HEK293 (cell line): Measurements from ENCODE around the gene STK10.

ENCODE experiments used
- CTCF ChIA-PET: fragments of 350-600 bp; formaldehyde crosslinking; extraction: SDS; loops from one replicate; lab custom pipeline; 2021; ENCODE audit warnings: antibody characterized with exemption; lab: Yijun Ruan, JAX
- POLR2A ChIA-PET: fragments of 300-600 bp; formaldehyde crosslinking; extraction: SDS; loops from one replicate; lab custom pipeline; 2020; ENCODE audit warnings: antibody characterized with exemption, inconsistent platforms; lab: Yijun Ruan, JAX
- H3K27ac ChIP-seq: fragments of 200-500 bp; sonication (Bioruptor generic); 2 replicates; pipeline ENCODE4 v1.5.1; 2014; ENCODE audit warnings: low read depth, low read length, control low read depth, inconsistent platforms; ENCODE audit errors: extremely low read depth
- H3K36me3 ChIP-seq, 2 experiments: fragments of 200-500 bp in 1 of 2; sonication (Bioruptor generic) in 1 of 2; 1 replicate in 1 of 2; 2 replicates in 1 of 2; pipeline ENCODE4 v1.5.1; 2014 to 2017; ENCODE audit warnings: inconsistent platforms in 2 of 2, low read length in 2 of 2; ENCODE audit not compliant: control insufficient read depth in 2 of 2, insufficient read depth in 1 of 2
- H3K4me1 ChIP-seq: fragments of 200-500 bp; sonication (Bioruptor generic); 2 replicates; pipeline ENCODE4 v1.5.1; 2014; ENCODE audit warnings: mild to moderate bottlenecking, low read length, inconsistent platforms; ENCODE audit not compliant: control insufficient read depth, insufficient read depth
- H3K4me3 ChIP-seq: 2 replicates; pipeline ENCODE4 v1.5.1; 2011; ENCODE audit warnings: low read depth, mild to moderate bottlenecking, control low read depth, low read length, moderate library complexity
- H3K9me3 ChIP-seq: fragments of 200-500 bp; sonication (Bioruptor generic); 2 replicates; pipeline ENCODE4 v1.5.1; 2014; ENCODE audit warnings: low read depth, low read length, inconsistent platforms; ENCODE audit not compliant: control insufficient read depth, insufficient read depth
- BCL11B ChIP-seq: fragments of 450-650 bp; formaldehyde crosslinking; IDR thresholded peaks from 2 replicates; pipeline ENCODE4 v1.5.1; 2016; ENCODE audit warnings: low read depth, missing biosample characterization, missing genetic modification characterization
- GLI2 ChIP-seq: fragments of 450-650 bp; formaldehyde crosslinking; IDR thresholded peaks from 2 replicates; pipeline ENCODE4; 2017; ENCODE audit warnings: missing biosample characterization, missing genetic modification characterization, low read depth, borderline replicate concordance
- HOXA7 ChIP-seq: sonication (generic); formaldehyde crosslinking; IDR thresholded peaks from 2 replicates; pipeline ENCODE4 v1.8.1; 2022; ENCODE audit warnings: missing genetic modification reagents, borderline replicate concordance
- HOXD13 ChIP-seq: sonication (generic); formaldehyde crosslinking; IDR thresholded peaks from 2 replicates; pipeline ENCODE4 v1.8.0; 2022; ENCODE audit warnings: missing genetic modification reagents, borderline replicate concordance
- PRDM1 ChIP-seq: fragments of 450-650 bp; formaldehyde crosslinking; IDR thresholded peaks from 2 replicates; pipeline ENCODE4; 2016; ENCODE audit warnings: missing biosample characterization, missing genetic modification characterization
- SP2 ChIP-seq: fragments of 450-650 bp; formaldehyde crosslinking; IDR thresholded peaks from 2 replicates; pipeline ENCODE4 v1.5.1; 2016; ENCODE audit warnings: missing biosample characterization, missing genetic modification characterization
- ZFHX2 ChIP-seq: fragments of 450-650 bp; formaldehyde crosslinking; conservative IDR thresholded peaks from 2 replicates; pipeline ENCODE4 v1.5.1; 2016; ENCODE audit warnings: missing biosample characterization, missing genetic modification characterization
- ZNF133 ChIP-seq: fragments of 450-650 bp; formaldehyde crosslinking; IDR thresholded peaks from 2 replicates; pipeline ENCODE4 v1.5.1; 2016; ENCODE audit warnings: missing biosample characterization, missing genetic modification characterization
- ZNF169 ChIP-seq: fragments of 450-650 bp; formaldehyde crosslinking; IDR thresholded peaks from 2 replicates; pipeline ENCODE4 v1.5.1; 2016; ENCODE audit warnings: missing biosample characterization, missing genetic modification characterization
- ZNF184 ChIP-seq: fragments of 450-650 bp; IDR thresholded peaks from 2 replicates; pipeline ENCODE4 v1.5.1; 2018; ENCODE audit warnings: missing biosample characterization, mild to moderate bottlenecking, missing genetic modification characterization
- ZNF19 ChIP-seq: fragments of 450-650 bp; formaldehyde crosslinking; IDR thresholded peaks from 2 replicates; pipeline ENCODE4; 2016; ENCODE audit warnings: missing biosample characterization, missing genetic modification characterization, low read depth
- ZNF394 ChIP-seq: fragments of 450-650 bp; formaldehyde crosslinking; IDR thresholded peaks from 2 replicates; pipeline ENCODE4 v1.5.1; 2016; ENCODE audit warnings: missing biosample characterization, missing genetic modification characterization, mild to moderate bottlenecking, moderate library complexity, borderline replicate concordance
- ZNF398 ChIP-seq: fragments of 450-650 bp; formaldehyde crosslinking; IDR thresholded peaks from 2 replicates; pipeline ENCODE4 v1.5.1; 2017; ENCODE audit warnings: missing biosample characterization, missing genetic modification characterization
- ZNF473 ChIP-seq: fragments of 450-650 bp; formaldehyde crosslinking; IDR thresholded peaks from 2 replicates; pipeline ENCODE4 v1.5.1; 2017; ENCODE audit warnings: missing biosample characterization, missing genetic modification characterization
- ZNF501 ChIP-seq: fragments of 450-650 bp; formaldehyde crosslinking; IDR thresholded peaks from 2 replicates; pipeline ENCODE4 v1.5.1; 2016; ENCODE audit warnings: missing biosample characterization, missing genetic modification characterization
- ZNF600 ChIP-seq: fragments of 450-650 bp; formaldehyde crosslinking; IDR thresholded peaks from 2 replicates; pipeline ENCODE4 v1.5.1; 2016; ENCODE audit warnings: missing biosample characterization, missing genetic modification characterization
- TF ChIP-seq, protein P1 (sequence below): fragments of 450-650 bp; formaldehyde crosslinking; IDR thresholded peaks from 2 replicates; pipeline ENCODE4 v1.5.1; 2016; ENCODE audit warnings: missing biosample characterization, missing genetic modification characterization
- TF ChIP-seq, protein P2 (sequence below): fragments of 450-650 bp; formaldehyde crosslinking; optimal IDR thresholded peaks from 2 replicates; pipeline ENCODE3; 2016; ENCODE audit warnings: missing biosample characterization, mild to moderate bottlenecking, missing genetic modification characterization
- TF ChIP-seq, protein P3 (sequence below): fragments of 450-650 bp; formaldehyde crosslinking; IDR thresholded peaks from 2 replicates; pipeline ENCODE4 v1.5.1; 2016; ENCODE audit warnings: missing biosample characterization, missing genetic modification characterization

Gene STK10

GRCh38 chr5:172044631-172045314, 143.3 kb downstream of the STK10 start:
- Histone ChIP-seq H3K4me1 (no peaks in the 10 kb centered on the region), H3K27ac (no peak overlapping the region), H3K9me3 (no peaks in the 10 kb centered on the region), H3K36me3 (no peaks in the 10 kb centered on the region; a peak in 1 of 3 replicates), H3K4me3 (no peak overlapping the region)
- ChIA-PET POLR2A (no interaction called here), CTCF (interaction anchor here (0.6 to 1.3 kb wide), 3 partner anchors 9 to 138 kb away, joined by 3 to 6 read pairs (median 4); no protein-coding TSS in a partner anchor)
- TF ChIP-seq, protein P1, sequence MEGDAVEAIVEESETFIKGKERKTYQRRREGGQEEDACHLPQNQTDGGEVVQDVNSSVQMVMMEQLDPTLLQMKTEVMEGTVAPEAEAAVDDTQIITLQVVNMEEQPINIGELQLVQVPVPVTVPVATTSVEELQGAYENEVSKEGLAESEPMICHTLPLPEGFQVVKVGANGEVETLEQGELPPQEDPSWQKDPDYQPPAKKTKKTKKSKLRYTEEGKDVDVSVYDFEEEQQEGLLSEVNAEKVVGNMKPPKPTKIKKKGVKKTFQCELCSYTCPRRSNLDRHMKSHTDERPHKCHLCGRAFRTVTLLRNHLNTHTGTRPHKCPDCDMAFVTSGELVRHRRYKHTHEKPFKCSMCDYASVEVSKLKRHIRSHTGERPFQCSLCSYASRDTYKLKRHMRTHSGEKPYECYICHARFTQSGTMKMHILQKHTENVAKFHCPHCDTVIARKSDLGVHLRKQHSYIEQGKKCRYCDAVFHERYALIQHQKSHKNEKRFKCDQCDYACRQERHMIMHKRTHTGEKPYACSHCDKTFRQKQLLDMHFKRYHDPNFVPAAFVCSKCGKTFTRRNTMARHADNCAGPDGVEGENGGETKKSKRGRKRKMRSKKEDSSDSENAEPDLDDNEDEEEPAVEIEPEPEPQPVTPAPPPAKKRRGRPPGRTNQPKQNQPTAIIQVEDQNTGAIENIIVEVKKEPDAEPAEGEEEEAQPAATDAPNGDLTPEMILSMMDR (tag by site-specific recombination) = peak; percentile 17; the same call in 1 of the 2 replicates
- TF ChIP-seq ZNF600 (tag by site-specific recombination) (no peak), ZNF19 (tag by site-specific recombination) (no peak), ZNF184 (no peak)

DNA sequence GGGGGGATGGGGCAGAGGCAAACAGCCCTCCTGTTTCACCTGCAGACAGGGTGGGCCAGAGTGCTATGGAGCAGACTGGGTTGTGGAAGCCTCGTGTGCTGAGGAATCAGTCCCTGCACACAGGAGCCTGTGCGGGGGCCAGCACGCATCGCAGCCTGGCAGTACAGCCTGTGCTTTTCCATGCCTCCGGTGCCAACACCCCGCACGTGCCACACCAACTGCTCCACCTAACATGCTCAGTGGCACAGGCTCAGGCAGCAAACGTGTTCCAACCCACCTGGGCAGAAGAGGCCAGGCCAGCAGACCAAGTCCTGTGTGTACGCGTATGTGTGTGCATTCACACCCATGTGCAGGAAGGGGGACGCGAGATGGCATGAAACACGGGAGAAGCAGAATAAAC, 144.2 kb downstream of the STK10 start:
- Histone ChIP-seq H3K36me3 (no peaks in the 10 kb centered on the region; a peak in 1 of 3 replicates), H3K4me1 (no peaks in the 10 kb centered on the region), H3K4me3 (no peak overlapping the region), H3K27ac (no peak overlapping the region), H3K9me3 (no peaks in the 10 kb centered on the region)
- ChIA-PET CTCF (no interaction called here), POLR2A (no interaction called here)
- TF ChIP-seq ZNF184 (no peak), GLI2 (tag by site-specific recombination) (no peak), HOXD13 (CRISPR knock-in tag) (no peak), ZFHX2 (tag by site-specific recombination) (no peak), ZNF501 (no peak), ZNF398 (tag by site-specific recombination) (no peak), ZNF169 (tag by site-specific recombination) (no peak), SP2 (tag by site-specific recombination) (no peak), ZNF133 (tag by site-specific recombination) (no peak), ZNF473 (no peak)
- TF ChIP-seq, protein P2, sequence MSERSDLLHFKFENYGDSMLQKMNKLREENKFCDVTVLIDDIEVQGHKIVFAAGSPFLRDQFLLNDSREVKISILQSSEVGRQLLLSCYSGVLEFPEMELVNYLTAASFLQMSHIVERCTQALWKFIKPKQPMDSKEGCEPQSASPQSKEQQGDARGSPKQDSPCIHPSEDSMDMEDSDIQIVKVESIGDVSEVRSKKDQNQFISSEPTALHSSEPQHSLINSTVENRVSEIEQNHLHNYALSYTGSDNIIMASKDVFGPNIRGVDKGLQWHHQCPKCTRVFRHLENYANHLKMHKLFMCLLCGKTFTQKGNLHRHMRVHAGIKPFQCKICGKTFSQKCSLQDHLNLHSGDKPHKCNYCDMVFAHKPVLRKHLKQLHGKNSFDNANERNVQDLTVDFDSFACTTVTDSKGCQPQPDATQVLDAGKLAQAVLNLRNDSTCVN (tag by site-specific recombination) = no peak

GRCh38 chr5:172042183-172042582, 145.8 kb downstream of the STK10 start:
- ChIA-PET POLR2A (interaction anchor here (0.7 kb wide), 1 partner anchor 539 kb away, joined by 7 read pairs; no protein-coding TSS in a partner anchor), CTCF (interaction anchor here (0.9 to 3.7 kb wide), 4 partner anchors 12 to 134 kb away, joined by 4 to 44 read pairs (median 10); no protein-coding TSS in a partner anchor)
- TF ChIP-seq BCL11B (tag by site-specific recombination) = no peak
- no peak for TF ChIP-seq HOXA7 (CRISPR knock-in tag)
- TF ChIP-seq PRDM1 (tag by site-specific recombination) = 0 out of 2 replicates have a peak, but pooled peaks have one; percentile 12
- TF ChIP-seq, protein P3, sequence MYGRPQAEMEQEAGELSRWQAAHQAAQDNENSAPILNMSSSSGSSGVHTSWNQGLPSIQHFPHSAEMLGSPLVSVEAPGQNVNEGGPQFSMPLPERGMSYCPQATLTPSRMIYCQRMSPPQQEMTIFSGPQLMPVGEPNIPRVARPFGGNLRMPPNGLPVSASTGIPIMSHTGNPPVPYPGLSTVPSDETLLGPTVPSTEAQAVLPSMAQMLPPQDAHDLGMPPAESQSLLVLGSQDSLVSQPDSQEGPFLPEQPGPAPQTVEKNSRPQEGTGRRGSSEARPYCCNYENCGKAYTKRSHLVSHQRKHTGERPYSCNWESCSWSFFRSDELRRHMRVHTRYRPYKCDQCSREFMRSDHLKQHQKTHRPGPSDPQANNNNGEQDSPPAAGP (tag by site-specific recombination) = no peak
- no peak for TF ChIP-seq ZNF394
- Histone ChIP-seq H3K4me1 (no peaks in the 10 kb centered on the region; the same call in 1 of the 2 replicates), H3K4me3 (no peak overlapping the region), H3K9me3 (no peaks in the 10 kb centered on the region), H3K27ac (no peak overlapping the region), H3K36me3 (no peaks in the 10 kb centered on the region; a peak in 1 of 3 replicates)
